GM21529 (cell line): ENCODE measurements around the gene NUP85.
"Not testable (repeated sequence)": the region's sequence is repeated elsewhere in the genome, so short reads cannot be mapped to it uniquely, and the experiment has no call there.

ENCODE experiments used
- ATAC-seq: cut with Tn5 transposase; IDR thresholded peaks from one replicate; pipeline ENCODE4 v1.9.1; 2021; ENCODE audit not compliant: unreplicated experiment

NUP85 gene

DNA sequence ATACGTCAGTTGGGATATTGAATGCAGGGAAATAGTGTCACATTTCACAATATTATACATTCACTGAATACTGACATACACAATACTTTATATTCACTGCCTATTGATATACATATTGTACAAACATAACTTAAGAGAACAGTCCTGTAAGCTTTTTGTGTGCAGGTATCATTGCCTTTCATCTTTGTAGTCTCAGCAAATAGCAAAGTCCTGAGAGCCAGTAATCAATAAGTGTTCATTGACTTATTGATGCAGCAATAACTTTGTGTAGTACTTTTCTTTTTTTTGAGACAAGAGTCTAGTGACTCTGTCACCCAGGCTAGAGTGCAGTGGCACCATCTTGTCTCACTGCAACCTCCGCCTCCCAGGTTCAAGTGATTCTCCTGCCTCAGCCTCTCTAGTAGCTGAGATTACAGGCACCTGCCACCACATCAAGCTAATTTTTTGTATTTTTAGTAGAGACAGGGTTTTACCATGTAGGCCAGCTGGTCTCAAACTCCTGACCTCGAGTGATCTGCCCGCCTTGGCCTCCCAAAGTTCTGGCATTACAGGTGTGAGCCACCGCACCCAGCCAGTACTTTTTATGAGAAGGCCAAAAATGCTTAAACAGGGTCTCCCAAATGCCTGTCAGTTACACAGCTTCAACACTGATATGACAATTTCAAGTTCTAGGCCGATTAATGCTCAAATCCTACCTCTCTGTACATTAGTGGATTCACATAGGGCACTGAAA, 5.4 kb upstream of the NUP85 start:
- ATAC-seq: no peak

DNA sequence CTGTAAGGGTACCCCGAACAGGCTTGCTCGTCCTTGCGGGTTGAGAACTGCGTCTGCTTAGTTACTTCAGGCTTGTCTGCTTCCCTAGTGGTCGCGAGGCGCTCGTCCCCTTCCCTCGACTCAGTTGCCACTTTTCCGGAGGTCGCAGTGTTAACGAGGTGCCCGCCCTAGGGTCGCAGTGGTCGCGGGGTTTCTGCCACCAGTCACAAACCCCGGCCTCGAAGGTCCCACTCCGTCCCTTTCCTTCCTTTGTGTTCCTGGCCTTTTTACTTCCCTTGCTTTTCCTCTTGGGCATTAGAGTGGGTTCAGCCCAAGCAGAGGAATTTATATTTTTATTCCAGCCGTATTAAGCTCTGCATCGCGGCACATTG, 299 bp downstream of the NUP85 start:
- no peak for ATAC-seq

DNA sequence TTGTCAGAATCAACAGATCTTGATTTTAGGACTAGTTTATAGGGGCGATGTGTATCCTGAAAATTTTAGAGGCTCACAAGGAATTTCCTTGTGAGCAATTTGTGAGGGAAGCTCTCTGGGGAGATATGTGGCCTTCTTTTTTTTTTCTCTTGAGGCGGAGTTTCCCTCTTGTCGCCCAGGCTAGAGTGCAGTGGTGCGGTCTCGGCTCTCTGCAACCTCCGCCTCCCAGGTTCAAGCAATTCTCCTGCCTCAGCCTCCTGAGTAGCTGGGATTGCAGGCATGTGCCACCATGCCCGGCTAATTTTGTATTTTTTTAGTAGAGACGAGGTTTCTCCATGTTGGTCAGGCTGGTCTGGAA, 1.6 kb downstream of the NUP85 start:
- ATAC-seq: not testable (repeated sequence)

DNA sequence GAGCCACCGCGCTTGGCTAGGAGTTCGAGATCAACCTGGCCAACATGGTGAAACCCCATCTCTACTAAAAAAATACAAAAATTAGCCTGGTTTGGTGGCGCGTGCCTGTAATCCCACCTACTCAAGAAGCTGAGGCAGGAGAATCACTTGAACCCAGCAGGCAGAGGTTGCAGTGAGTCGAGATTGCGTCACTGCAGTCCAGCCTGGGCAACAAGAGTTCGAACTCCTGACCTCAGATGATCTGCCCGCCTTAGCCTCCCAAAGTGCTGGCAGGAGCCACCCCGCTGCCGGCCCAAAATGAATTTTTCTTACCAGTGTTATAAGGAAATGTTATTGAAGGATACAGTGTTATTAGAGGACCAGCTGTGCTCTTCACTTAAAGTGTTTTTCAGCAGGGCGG, 2.3 kb downstream of the NUP85 start:
- ATAC-seq: no peak

DNA sequence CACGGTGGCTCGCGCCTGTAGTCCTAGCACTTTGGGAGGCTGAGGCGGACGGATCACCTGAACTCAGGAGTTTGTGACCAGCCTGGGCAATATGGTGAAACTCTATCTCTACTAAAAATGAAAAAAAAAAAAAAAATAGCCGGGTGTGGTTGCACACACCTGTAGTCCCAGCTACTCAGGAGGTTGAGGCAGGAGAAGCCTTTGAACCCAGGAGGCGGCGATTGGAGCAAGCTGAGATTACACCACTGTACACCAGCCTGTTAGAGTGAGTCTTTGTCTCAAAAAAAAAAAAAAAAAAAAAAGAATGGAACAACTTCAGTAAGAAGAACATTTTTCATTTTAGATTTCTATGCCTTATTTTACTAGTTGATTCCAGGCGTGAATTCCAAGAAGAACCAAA, 2.7 kb downstream of the NUP85 start:
- no peak for ATAC-seq

DNA sequence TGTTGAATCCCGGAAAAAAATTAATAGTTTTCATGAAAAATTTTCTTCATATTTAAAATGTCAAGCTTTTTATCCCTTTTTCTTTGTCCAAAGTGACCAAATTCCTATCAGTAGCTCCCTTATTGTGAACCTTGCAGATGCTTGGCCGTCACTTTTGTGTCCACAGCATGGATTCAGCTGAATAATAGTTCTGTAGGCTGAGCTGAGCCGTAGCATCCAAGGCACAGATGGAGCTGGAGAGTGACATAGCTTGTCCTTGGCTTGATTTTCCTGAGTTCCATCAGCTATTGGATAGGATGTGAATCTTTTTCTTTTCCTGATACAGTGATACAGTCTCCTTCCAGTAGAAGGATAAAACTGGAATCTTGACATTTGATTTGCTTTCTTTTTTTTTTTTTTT, 3.6 kb downstream of the NUP85 start:
- ATAC-seq: no peak

DNA sequence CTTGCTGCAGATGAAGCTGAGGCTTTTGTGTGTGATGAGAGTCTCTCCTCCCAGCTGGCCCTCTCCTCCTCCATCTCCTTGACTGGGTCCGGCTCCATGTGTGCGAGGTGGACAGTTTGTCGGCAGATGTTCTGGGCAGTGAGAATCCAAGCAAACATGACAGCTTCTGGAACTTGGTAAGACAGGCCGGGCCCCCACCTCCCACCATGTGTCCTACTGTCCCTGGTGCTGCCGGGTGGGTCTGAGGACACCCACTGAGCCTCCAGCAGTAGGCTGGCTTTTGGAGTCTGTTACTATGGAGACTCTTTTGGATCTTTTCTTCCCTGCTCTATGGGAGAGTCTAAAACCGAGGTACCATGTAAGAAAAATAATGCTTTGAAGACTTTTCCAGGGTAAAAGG, 12.7 kb downstream of the NUP85 start:
- ATAC-seq: no peak

DNA sequence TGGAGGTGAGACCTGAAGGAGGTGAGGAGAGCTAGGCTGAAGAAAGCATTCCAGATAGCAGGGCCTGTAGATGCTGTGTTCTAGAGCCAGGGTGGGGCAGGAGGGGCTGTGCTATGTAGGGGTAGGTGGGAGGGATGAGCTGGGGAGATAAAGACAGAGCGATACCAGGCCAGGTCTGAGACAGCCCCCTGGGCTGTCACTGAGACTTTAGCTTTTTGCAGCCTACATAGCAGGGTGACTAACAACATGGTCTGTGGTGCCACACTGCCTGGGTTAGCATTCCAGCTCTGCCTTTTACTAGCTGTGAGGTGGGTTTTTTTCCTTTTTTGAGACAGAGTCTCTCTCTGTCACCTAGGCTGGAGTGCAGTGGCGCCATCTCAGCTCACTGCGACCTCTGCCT, 14.3 kb downstream of the NUP85 start:
- ATAC-seq: no peak

DNA sequence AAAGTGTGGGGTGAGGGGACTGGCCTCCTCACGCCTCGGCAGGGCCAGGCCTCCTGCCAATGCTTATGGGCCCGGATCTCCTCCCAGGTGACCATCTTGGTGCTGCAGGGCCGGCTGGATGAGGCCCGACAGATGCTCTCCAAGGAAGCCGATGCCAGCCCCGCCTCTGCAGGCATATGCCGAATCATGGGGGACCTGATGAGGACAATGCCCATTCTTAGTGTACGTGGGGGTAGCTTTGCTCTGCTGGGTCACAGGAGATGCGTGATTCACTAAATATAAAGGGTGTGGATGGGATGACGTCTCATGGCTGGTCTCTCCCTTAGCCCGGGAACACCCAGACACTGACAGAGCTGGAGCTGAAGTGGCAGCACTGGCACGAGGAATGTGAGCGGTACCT, 19.5 kb downstream of the NUP85 start:
- ATAC-seq: no peak

DNA sequence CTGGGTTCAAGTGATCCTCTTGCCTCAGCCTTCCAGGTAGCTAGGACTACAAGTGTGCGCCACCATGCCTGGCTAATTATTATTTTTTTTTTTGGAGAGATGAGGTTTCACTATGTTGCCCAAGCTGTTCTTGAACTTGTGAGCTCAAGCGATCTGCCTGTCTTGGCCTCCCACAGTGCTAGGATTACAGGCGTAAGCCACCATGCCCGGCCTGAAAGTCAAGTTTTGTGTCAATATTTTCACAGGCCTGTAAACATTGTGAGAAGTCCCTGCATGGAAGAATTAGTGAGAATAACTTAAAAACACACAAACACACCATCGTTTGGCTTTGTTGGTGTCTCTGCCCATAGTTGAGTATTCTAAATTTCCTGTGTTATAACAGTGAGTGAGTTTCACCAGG, 22.2 kb downstream of the NUP85 start:
- no peak for ATAC-seq

DNA sequence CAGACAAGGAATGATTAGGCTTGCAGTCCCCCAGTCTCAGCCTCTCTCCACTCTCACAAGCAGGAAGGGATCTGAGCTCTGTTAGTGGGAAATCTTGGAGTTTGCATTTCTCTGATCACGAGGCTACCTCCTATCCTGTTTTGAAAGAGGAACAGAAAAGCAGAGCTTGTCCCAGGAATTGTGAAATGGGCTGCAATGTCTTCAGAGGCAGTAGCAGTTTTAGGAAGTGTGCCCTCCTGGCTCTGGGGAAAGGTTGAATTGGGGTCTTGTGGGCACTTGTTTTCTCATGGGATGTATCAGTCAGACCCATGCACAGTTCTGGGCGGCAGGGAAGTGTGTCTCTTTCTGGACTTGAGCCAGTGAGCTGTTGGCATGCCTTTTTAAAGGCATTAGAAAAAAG, 22.8 kb downstream of the NUP85 start:
- no peak for ATAC-seq

DNA sequence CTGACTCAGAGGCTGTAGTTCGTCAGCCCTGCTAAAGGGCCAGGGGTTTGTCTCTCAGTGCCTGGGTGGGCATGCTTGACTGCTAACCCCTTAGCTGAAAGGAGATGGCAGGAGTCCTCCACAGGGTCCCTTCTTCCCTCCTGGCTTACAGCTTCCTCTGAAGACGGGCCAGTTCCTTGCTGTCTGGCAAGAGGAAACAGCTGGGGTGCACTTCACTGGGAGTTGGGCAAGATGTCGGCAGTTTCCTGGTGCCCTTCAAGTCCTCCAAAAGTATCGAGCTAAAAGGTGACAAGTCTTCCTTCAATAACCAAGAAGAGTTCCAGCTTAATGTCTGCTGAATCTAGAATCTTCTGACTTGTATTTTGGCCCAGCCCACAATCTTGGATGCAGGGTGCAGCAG, 23.4 kb downstream of the NUP85 start:
- no peak for ATAC-seq

DNA sequence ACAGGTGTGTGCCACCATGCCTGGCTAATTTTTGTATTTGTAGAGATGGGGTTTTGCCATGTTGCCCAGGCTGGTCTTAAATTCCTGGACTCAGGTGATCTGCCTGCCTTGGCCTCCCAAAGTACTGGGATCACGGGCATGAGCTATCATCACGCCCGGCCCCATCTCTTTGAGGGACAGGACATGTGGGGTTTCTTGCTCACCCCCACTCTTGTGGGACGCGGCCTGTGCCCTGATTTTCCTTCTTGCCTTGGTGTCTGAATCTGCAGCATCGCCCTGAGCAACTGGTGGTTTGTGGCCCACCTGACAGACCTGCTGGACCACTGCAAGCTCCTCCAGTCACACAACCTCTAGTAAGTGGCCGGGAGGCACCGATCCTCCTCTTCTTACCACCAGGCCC, 25.6 kb downstream of the NUP85 start:
- ATAC-seq: no peak

DNA sequence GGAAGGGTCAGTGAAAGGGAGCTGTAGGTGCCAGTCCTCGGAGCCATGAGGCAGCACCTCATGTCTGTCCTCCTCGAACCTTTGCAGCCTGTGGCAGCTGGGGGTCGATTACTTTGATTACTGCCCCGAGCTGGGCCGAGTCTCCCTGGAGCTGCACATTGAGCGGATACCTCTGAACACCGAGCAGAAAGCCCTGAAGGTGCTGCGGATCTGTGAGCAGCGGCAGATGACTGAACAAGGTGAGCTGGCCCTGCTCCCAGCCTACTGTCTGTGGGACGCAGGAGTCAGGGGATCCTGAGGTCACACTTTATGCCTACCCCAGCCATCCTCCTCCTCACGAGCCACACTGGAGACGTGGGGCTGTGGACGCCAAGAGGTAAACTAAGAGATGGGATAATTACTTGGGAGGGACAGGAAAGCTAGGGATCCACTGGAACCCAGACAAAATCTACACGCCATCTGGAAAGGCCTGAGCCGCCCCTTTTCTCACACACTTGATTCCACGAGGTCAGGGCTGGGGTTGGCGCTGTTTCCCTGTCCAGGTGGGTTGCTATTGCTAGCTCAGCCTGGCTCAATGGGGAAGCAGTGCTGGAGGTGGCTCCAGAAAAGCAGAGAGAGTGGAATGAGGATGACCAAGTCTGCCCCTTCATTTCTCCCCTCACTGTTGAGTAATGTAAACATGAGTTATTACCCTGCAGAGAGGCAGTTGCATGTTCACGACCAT, 26.4 kb downstream of the NUP85 start:
- no peak for ATAC-seq

DNA sequence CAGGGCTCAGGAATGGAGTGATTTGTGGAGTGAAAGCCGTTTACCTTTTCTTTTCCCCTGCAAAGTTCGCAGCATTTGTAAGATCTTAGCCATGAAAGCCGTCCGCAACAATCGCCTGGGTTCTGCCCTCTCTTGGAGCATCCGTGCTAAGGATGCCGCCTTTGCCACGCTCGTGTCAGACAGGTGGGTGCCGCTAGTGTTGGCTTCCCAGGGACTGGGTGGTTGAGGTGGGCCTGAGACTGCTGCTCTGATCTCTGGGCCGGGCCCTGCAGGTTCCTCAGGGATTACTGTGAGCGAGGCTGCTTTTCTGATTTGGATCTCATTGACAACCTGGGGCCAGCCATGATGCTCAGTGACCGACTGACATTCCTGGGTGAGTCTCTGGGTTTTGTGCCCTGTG, 27.3 kb downstream of the NUP85 start:
- ATAC-seq: no peak

DNA sequence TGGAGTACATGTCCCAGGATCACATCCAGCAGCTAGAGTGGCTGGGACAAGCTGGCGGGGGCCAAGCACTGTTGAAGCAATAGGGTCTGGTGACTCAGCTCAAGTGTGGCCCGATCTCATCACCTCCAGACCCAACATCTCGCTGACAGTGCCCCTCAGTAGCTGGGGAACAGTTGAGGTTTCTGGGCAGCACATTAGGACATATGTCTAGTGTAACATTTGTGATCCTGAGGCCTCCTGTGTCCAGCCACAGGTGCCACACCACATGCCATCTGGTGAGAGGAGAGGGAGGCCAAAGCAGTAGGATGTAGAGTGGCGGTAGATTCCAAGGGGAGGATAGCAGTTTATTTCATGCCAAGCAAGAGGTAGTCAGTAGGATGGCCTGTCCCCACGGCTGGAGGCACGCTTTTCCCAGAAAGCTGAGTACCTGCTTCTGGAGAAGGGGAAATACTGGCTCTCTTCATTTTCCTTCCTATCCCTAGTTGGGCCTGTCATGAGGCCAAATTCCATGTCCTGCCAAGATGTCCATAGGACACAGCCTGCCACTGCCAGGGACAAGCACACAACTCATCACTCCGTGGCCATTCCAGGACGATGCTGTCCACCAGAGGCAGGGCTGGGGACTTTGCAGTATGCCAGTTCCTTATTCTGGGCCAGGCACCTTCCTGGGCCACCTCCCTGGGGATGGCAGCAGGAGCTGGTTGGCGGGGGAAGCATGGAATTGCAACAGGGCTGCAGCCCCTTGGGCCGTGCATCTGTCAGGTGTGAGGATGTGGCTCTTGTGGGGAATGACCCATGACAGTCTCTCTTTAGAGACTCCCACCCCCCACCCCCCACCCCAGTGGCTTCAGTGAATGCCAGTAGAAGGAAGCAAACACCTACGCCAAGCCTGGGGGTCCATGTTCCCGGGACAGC, 31.9 kb downstream of the NUP85 start:
- no peak for ATAC-seq

DNA sequence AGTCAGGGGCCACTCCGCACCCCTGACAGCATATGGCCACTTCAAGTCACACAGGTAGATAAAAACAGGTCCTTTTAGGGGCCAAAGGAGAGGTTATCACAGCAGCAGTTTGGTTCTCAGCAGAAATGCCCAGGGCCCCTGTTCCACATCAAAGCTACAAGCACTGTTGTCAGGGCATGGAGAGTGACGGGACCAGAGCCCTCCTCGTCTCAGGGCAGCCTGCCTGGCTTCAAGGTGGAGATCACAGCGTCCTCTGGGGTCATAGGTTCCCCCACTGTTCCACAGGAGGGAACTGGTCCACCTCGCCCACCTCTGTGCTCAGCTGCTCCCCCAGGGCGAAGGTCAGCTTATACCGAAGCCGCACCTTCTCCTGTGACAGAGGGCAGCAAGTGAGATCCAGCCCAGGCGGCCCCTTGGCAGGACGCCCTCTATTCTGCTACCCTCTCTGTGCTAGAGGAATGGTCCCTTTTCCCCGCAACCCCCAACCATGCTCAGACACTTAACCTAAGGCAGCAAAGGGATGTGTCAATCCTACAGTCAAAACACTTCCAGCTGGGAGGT, 32.6 kb downstream of the NUP85 start:
- ATAC-seq: no peak

DNA sequence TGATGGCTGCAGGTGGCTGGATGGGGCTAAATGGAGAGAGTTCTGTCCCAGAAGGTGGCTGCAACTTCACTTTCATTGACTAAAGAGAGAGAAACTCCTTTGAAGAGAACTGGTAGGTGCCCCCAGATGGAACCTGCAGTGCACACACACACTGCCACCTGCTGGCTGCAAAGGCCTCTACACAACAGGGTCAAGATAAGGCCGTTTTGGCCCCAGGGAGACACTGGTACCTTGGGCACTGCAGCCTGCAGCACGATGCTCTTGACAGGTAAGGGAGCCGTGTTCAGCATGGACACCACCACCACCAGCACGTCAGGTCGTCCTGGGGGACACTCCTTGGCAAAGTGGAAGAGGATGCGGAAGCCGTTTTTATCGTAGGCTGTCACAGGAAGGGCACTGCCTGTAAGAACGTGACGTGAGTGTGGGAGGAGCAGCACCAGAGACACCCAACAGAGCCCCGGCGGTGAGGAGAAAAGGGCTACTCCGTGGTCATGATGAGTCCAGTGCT, 33.3 kb downstream of the NUP85 start:
- ATAC-seq: no peak

DNA sequence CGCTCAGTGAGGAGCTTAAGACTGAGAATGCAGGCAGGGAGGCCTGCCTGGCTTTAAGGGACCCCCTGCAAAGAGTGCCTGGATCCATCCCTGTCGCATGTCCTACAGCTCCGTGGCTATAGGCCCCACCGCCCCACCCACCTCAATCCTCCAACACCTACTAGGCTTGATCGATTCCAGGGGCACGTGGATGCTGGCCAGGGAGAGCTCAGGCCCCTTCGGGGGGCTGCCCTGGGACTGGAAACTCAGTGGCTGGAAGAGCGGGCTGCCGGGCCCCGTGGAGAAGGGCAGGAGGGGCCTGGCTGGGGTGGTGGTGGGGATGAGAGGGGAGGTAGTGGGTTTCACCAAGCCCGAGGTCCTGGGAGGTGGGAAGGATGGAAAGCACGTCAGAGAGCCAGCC, 33.7 kb downstream of the NUP85 start:
- no peak for ATAC-seq

DNA sequence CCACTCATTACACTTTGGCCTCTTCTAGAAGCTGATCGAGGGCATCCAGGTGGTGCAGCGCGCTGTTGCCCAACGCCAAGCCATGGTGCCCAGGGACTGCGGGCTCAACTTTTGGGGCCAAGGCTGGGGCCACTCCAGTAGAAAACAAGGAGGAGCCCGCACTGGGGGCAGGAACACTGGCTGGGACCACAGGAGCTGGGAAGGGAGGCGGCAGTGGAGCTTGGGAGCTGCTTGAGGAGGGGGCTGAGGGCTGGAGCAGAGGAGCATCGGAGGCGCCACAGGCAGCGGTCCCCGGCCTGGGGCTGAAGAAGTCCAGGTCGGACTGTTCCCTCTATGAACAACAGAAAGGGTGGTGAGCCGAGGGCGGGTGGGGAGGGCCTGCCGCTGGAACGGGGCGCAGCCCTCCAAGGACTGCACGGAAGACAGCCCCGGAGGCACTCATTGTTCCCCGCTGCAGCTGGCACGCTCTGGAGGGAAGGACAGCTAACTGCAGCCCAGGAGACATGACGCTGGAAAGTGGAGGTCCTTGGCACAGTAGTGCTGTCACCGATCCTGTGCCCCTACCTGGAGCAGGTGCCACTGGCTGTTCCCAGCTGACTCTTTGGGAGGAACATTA, 34.4 kb downstream of the NUP85 start:
- no peak for ATAC-seq
